Loucy (cell line): ENCODE data around the gene SYT6.

Experiments used
- EZH2phosphoT487 ChIP-seq: fragments of 200-600 bp; IDR thresholded peaks from 2 replicates; pipeline ENCODE4 v1.6.1; 2018; ENCODE audit warnings: antibody characterized with exemption, mild to moderate bottlenecking, moderate library complexity, borderline replicate concordance
- TF ChIP-seq, protein P1 (sequence below): fragments of 200-600 bp; sonication (generic); conservative IDR thresholded peaks from 2 replicates; pipeline ENCODE4 v1.5.1; 2014; ENCODE audit warnings: mild to moderate bottlenecking, antibody characterized with exemption, low read length

DNA sequence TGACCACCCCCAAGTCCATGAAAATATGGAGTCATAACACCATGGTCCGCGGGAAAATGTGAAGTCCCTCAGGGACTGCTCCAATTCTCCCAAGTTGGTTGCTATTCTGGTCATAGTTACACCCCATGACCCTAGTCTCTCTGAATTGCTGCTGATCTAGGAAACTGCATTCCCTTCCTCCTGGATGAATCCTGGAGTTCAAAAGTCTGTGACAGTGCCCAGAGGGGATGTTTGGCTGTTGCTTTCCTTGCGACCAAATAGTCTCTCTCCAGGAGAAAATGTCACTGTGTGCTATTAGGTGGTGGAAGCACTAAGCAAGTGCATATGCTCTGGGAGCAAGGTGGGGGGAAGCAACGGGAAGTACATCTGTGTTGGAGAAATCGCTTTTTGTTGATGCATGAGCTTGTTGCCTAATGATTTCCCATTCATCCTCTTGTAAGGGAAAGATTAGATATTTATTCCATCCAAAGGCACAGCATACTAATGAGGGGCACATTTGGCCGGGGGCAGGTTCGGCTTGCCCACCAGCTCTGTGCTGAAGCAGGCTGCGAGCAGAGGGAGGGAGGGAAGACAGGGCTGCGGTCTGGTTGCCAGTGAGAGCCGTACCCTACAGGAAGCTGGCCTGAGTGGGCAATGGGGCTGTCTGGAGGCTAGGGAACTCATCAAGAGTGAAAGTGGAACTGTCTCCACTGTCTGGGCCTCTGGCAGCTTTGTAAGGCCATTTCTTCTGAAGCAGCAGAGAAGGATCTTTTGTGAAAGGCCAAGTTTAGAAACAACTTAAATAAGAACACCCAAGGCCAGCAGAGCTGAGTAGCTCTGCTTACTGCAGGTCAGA lies 27.2 kb downstream of the SYT6 start:
- TF ChIP-seq, protein P1, sequence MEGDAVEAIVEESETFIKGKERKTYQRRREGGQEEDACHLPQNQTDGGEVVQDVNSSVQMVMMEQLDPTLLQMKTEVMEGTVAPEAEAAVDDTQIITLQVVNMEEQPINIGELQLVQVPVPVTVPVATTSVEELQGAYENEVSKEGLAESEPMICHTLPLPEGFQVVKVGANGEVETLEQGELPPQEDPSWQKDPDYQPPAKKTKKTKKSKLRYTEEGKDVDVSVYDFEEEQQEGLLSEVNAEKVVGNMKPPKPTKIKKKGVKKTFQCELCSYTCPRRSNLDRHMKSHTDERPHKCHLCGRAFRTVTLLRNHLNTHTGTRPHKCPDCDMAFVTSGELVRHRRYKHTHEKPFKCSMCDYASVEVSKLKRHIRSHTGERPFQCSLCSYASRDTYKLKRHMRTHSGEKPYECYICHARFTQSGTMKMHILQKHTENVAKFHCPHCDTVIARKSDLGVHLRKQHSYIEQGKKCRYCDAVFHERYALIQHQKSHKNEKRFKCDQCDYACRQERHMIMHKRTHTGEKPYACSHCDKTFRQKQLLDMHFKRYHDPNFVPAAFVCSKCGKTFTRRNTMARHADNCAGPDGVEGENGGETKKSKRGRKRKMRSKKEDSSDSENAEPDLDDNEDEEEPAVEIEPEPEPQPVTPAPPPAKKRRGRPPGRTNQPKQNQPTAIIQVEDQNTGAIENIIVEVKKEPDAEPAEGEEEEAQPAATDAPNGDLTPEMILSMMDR, result no peak
- TF ChIP-seq EZH2phosphoT487, result no peak
